ENCODE results near the gene ARL6. TPM values are rescaled to one million over a fixed set of nuclear protein-coding genes. Genes with fewer than 3 reads are reported as not detected.
A peak's percentile ranks its signal among the peaks of the same experiment; 100 is the strongest.

ARL6 gene
- total and polyA plus RNA-seq, 9 of the 15 experiments (the other 6 are each of a cell fraction or from before 2014, with no cell fraction given): 0.91 to 2.9 (median 2.3) TPM

DNA sequence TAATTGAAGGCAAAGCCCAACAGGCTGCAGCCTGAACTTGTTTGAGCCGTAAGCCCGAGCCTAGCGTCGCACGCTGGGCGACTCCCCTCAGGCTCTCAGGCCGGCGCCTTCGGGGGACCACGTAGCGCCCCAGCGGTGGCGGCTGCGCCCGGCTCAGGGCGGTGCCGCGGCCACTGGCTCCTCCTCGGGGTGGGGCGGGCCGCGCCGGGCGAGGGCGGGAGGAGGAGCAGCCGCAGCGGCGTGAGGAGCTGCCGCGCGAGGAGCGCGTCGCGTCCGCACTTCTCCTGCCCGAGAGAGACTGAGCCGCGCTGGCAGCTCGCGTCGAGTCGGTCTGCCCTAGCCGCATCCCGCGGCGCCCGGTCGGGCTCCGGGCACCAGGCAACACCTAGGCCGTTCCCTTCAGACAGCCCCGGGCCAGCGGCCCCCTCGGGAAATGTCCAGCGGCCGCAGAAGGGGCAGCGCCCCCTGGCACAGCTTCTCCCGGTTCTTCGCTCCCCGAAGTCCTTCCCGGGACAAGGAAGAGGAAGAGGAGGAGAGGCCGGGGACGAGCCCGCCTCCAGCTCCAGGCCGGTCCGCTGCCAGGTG, 57.3 kb downstream of the ARL6 start, which contains the start of gene CRYBG3 (continued):
- TF ChIP-seq, protein P1, sequence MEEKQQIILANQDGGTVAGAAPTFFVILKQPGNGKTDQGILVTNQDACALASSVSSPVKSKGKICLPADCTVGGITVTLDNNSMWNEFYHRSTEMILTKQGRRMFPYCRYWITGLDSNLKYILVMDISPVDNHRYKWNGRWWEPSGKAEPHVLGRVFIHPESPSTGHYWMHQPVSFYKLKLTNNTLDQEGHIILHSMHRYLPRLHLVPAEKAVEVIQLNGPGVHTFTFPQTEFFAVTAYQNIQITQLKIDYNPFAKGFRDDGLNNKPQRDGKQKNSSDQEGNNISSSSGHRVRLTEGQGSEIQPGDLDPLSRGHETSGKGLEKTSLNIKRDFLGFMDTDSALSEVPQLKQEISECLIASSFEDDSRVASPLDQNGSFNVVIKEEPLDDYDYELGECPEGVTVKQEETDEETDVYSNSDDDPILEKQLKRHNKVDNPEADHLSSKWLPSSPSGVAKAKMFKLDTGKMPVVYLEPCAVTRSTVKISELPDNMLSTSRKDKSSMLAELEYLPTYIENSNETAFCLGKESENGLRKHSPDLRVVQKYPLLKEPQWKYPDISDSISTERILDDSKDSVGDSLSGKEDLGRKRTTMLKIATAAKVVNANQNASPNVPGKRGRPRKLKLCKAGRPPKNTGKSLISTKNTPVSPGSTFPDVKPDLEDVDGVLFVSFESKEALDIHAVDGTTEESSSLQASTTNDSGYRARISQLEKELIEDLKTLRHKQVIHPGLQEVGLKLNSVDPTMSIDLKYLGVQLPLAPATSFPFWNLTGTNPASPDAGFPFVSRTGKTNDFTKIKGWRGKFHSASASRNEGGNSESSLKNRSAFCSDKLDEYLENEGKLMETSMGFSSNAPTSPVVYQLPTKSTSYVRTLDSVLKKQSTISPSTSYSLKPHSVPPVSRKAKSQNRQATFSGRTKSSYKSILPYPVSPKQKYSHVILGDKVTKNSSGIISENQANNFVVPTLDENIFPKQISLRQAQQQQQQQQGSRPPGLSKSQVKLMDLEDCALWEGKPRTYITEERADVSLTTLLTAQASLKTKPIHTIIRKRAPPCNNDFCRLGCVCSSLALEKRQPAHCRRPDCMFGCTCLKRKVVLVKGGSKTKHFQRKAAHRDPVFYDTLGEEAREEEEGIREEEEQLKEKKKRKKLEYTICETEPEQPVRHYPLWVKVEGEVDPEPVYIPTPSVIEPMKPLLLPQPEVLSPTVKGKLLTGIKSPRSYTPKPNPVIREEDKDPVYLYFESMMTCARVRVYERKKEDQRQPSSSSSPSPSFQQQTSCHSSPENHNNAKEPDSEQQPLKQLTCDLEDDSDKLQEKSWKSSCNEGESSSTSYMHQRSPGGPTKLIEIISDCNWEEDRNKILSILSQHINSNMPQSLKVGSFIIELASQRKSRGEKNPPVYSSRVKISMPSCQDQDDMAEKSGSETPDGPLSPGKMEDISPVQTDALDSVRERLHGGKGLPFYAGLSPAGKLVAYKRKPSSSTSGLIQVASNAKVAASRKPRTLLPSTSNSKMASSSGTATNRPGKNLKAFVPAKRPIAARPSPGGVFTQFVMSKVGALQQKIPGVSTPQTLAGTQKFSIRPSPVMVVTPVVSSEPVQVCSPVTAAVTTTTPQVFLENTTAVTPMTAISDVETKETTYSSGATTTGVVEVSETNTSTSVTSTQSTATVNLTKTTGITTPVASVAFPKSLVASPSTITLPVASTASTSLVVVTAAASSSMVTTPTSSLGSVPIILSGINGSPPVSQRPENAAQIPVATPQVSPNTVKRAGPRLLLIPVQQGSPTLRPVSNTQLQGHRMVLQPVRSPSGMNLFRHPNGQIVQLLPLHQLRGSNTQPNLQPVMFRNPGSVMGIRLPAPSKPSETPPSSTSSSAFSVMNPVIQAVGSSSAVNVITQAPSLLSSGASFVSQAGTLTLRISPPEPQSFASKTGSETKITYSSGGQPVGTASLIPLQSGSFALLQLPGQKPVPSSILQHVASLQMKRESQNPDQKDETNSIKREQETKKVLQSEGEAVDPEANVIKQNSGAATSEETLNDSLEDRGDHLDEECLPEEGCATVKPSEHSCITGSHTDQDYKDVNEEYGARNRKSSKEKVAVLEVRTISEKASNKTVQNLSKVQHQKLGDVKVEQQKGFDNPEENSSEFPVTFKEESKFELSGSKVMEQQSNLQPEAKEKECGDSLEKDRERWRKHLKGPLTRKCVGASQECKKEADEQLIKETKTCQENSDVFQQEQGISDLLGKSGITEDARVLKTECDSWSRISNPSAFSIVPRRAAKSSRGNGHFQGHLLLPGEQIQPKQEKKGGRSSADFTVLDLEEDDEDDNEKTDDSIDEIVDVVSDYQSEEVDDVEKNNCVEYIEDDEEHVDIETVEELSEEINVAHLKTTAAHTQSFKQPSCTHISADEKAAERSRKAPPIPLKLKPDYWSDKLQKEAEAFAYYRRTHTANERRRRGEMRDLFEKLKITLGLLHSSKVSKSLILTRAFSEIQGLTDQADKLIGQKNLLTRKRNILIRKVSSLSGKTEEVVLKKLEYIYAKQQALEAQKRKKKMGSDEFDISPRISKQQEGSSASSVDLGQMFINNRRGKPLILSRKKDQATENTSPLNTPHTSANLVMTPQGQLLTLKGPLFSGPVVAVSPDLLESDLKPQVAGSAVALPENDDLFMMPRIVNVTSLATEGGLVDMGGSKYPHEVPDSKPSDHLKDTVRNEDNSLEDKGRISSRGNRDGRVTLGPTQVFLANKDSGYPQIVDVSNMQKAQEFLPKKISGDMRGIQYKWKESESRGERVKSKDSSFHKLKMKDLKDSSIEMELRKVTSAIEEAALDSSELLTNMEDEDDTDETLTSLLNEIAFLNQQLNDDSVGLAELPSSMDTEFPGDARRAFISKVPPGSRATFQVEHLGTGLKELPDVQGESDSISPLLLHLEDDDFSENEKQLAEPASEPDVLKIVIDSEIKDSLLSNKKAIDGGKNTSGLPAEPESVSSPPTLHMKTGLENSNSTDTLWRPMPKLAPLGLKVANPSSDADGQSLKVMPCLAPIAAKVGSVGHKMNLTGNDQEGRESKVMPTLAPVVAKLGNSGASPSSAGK (IDR thresholded peaks at IDR 0.05): peak; percentile 52
- TF ChIP-seq ZFX (CRISPR knock-in tag; IDR thresholded peaks at IDR 0.05): no peak
- TF ChIP-seq ZNF174 (CRISPR knock-in tag; IDR thresholded peaks at IDR 0.05): no peak
- 0 out of 2 replicates have a peak, but pooled peaks have one; percentile 28 for TF ChIP-seq RB1 (IDR thresholded peaks at IDR 0.05; ENCODE audit: low read depth)
- TF ChIP-seq HNRNPLL (IDR thresholded peaks at IDR 0.05; ENCODE audit: low read depth, low read length, poor library complexity, severe bottlenecking): peak; percentile 52
- peak; percentile 27; the same call in 1 of the 2 replicates for TF ChIP-seq CREM (IDR thresholded peaks at IDR 0.05; ENCODE audit: low read depth)
- no peak for TF ChIP-seq TBL1XR1 (IDR thresholded peaks at IDR 0.05; ENCODE audit: low read length in 2 of 2)
- TF ChIP-seq L3MBTL2 (IDR thresholded peaks at IDR 0.05): peak; percentile 92
- TF ChIP-seq ETV6 (IDR thresholded peaks at IDR 0.05; ENCODE audit: borderline replicate concordance in 1 of 2, low read depth in 2 of 2, low read length in 1 of 2): no peak
- no peak for TF ChIP-seq ETV6 (CRISPR knock-in tag; IDR thresholded peaks at IDR 0.05; ENCODE audit: borderline replicate concordance)
- no peak for TF ChIP-seq CREB1 (IDR thresholded peaks at IDR 0.05)
- TF ChIP-seq CREB1 (CRISPR knock-in tag; IDR thresholded peaks at IDR 0.05): no peak
- TF ChIP-seq CTBP1 (IDR thresholded peaks at IDR 0.05; ENCODE audit: borderline replicate concordance): peak; percentile 62
- TF ChIP-seq PHF8 (IDR thresholded peaks at IDR 0.05; ENCODE audit: borderline replicate concordance, low read length): peak; percentile 28; the same call in 1 of the 2 replicates
- TF ChIP-seq POLR2G (IDR thresholded peaks at IDR 0.05; ENCODE audit: low read depth, low read length): peak; percentile 38; the same call in 1 of the 2 replicates
- TF ChIP-seq NCOA6 (IDR thresholded peaks at IDR 0.05): no peak
- TF ChIP-seq, protein P2, sequence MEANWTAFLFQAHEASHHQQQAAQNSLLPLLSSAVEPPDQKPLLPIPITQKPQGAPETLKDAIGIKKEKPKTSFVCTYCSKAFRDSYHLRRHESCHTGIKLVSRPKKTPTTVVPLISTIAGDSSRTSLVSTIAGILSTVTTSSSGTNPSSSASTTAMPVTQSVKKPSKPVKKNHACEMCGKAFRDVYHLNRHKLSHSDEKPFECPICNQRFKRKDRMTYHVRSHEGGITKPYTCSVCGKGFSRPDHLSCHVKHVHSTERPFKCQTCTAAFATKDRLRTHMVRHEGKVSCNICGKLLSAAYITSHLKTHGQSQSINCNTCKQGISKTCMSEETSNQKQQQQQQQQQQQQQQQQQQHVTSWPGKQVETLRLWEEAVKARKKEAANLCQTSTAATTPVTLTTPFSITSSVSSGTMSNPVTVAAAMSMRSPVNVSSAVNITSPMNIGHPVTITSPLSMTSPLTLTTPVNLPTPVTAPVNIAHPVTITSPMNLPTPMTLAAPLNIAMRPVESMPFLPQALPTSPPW (CRISPR knock-in tag; IDR thresholded peaks at IDR 0.05): peak; percentile 36; the same call in 1 of the 2 replicates
